ENCODE results near the gene MDN1. TPM values are rescaled to one million over a fixed set of nuclear protein-coding genes. Genes with fewer than 3 reads are reported as not detected.
A peak's percentile ranks its signal among the peaks of the same experiment; 100 is the strongest.

The MDN1 gene
- total and polyA plus RNA-seq, 2 of the 13 experiments (the other 11 are each of a cell fraction or from before 2014, with no cell fraction given), result 18.8 to 52.9 TPM

GRCh38 chr6:89612121-89612520 is 207.5 kb downstream of the MDN1 start:
- peak; percentile 59; the same call in 2 of the 3 replicates for ATAC-seq
- no peaks in the 10 kb centered on the region for H3K36me3 ChIP-seq (replicated peaks in 1 of 2; ENCODE audit: control insufficient read depth in 1 of 2, insufficient read depth in 2 of 2, low read length in 2 of 2)
- TF ChIP-seq POLR2G (IDR thresholded peaks at IDR 0.05; ENCODE audit: low read depth, low read length), result no peak
- TF ChIP-seq, protein P1, sequence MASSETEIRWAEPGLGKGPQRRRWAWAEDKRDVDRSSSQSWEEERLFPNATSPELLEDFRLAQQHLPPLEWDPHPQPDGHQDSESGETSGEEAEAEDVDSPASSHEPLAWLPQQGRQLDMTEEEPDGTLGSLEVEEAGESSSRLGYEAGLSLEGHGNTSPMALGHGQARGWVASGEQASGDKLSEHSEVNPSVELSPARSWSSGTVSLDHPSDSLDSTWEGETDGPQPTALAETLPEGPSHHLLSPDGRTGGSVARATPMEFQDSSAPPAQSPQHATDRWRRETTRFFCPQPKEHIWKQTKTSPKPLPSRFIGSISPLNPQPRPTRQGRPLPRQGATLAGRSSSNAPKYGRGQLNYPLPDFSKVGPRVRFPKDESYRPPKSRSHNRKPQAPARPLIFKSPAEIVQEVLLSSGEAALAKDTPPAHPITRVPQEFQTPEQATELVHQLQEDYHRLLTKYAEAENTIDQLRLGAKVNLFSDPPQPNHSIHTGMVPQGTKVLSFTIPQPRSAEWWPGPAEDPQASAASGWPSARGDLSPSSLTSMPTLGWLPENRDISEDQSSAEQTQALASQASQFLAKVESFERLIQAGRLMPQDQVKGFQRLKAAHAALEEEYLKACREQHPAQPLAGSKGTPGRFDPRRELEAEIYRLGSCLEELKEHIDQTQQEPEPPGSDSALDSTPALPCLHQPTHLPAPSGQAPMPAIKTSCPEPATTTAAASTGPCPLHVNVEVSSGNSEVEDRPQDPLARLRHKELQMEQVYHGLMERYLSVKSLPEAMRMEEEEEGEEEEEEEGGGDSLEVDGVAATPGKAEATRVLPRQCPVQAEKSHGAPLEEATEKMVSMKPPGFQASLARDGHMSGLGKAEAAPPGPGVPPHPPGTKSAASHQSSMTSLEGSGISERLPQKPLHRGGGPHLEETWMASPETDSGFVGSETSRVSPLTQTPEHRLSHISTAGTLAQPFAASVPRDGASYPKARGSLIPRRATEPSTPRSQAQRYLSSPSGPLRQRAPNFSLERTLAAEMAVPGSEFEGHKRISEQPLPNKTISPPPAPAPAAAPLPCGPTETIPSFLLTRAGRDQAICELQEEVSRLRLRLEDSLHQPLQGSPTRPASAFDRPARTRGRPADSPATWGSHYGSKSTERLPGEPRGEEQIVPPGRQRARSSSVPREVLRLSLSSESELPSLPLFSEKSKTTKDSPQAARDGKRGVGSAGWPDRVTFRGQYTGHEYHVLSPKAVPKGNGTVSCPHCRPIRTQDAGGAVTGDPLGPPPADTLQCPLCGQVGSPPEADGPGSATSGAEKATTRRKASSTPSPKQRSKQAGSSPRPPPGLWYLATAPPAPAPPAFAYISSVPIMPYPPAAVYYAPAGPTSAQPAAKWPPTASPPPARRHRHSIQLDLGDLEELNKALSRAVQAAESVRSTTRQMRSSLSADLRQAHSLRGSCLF (CRISPR knock-in tag; IDR thresholded peaks at IDR 0.05; ENCODE audit: borderline replicate concordance), result no peak
- TF ChIP-seq ZNF282 (IDR thresholded peaks at IDR 0.05; ENCODE audit: partially characterized antibody), result no peak
- no peak for TF ChIP-seq TRIM22 (IDR thresholded peaks at IDR 0.05)
- TF ChIP-seq MTA1 (CRISPR knock-in tag; IDR thresholded peaks at IDR 0.05; ENCODE audit: borderline replicate concordance), result no peak
- no peak for TF ChIP-seq SOX6 (IDR thresholded peaks at IDR 0.05)
- no peak for TF ChIP-seq SOX6 (CRISPR knock-in tag; IDR thresholded peaks at IDR 0.05)
- no peak for TF ChIP-seq FOXA1 (IDR thresholded peaks at IDR 0.05)
- no peak for TF ChIP-seq FOXA1 (CRISPR knock-in tag; IDR thresholded peaks at IDR 0.05)
- TF ChIP-seq, protein P2, sequence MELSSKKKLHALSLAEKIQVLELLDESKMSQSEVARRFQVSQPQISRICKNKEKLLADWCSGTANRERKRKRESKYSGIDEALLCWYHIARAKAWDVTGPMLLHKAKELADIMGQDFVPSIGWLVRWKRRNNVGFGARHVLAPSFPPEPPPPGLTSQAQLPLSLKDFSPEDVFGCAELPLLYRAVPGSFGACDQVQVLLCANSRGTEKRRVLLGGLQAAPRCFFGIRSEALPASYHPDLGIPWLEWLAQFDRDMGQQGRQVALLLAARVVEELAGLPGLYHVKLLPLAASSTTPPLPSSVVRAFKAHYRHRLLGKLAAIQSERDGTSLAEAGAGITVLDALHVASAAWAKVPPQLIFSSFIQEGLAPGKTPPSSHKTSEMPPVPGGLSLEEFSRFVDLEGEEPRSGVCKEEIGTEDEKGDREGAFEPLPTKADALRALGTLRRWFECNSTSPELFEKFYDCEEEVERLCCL (CRISPR knock-in tag; IDR thresholded peaks at IDR 0.05; ENCODE audit: borderline replicate concordance), result no peak
- TF ChIP-seq EP300 (IDR thresholded peaks at IDR 0.05; ENCODE audit: low read depth in 2 of 2, low read length in 2 of 2), result no peak
- TF ChIP-seq EP300 (CRISPR knock-in tag; IDR thresholded peaks at IDR 0.05; ENCODE audit: borderline replicate concordance), result no peak
- TF ChIP-seq SATB2 (CRISPR knock-in tag; IDR thresholded peaks at IDR 0.05), result no peak
- TF ChIP-seq ZBTB38 (CRISPR knock-in tag; IDR thresholded peaks at IDR 0.05), result no peak
- no peak for TF ChIP-seq TRIM24 (CRISPR knock-in tag; IDR thresholded peaks at IDR 0.05)
- no peak overlapping the region for H2AFZ ChIP-seq (ENCODE audit: low read length)
- no peak for FAIRE-seq
- no peak overlapping the region for H3K4me3 ChIP-seq (replicated peaks in 1 of 3; ENCODE audit: insufficient read depth in 1 of 3, low read depth in 2 of 3, low read length in 3 of 3)
- no peaks in the 10 kb centered on the region for H3K4me1 ChIP-seq (ENCODE audit: insufficient read depth, low read length)
- H3K4me2 ChIP-seq (ENCODE audit: low read depth, low read length), result no peak overlapping the region
- intact Hi-C loops (cut with micrococcal nuclease; ENCODE audit: unreplicated experiment), result loop anchor here (5.0 kb wide), 1 partner anchor 235 kb away; no protein-coding TSS in a partner anchor
- ChIA-PET CTCF (ENCODE audit: low intra/inter-chr PET ratio, low total read pairs) (interaction anchor here (3.8 kb wide), 1 partner anchor 179 kb away, joined by 42 read pairs; the partner anchor contains the start of gene ANKRD6), POLR2A (no interaction called here)
- DNase-seq (ENCODE audit: low spot score), result no peak
- H3K9ac ChIP-seq (ENCODE audit: insufficient read depth, low read depth, low read length), result no peak overlapping the region
- WGBS (ENCODE audit: low lambda C conversion rate), result 47% methylated on average over 12 of the region's 12 CpGs
- in situ Hi-C loops (cut with HindIII; ENCODE audit: extremely low pct_ligation_motif_present, low pct_unique_long_range_greater_than_20kb), result loop anchor here (5.0 kb wide), 1 partner anchor 180 kb away; the partner anchor contains the start of gene ANKRD6
- H3K27me3 ChIP-seq (ENCODE audit: control insufficient read depth in 1 of 2, insufficient read depth in 2 of 2, low read length in 2 of 2), result no peaks in the 10 kb centered on the region
- BruUV-seq (replicated peaks), result no TSS peak
- no peaks in the 10 kb centered on the region for H3K9me3 ChIP-seq (ENCODE audit: low read length)
- no peak overlapping the region for H3K27ac ChIP-seq (ENCODE audit: extremely low read length, insufficient read depth, low read length)
- no peaks in the 10 kb centered on the region for H3K79me2 ChIP-seq (ENCODE audit: insufficient read depth, low read length)
- H4K20me1 ChIP-seq (ENCODE audit: insufficient read depth, low read length), result no peaks in the 10 kb centered on the region

Measured in HepG2 (cell line).